Measurements from ENCODE around the gene AGPAT1.
A peak's percentile ranks its signal among the peaks of the same experiment; 100 is the strongest.
"Not testable (repeated sequence)": the region's sequence is repeated elsewhere in the genome, so short reads cannot be mapped to it uniquely, and the experiment has no call there.

The AGPAT1 gene

DNA sequence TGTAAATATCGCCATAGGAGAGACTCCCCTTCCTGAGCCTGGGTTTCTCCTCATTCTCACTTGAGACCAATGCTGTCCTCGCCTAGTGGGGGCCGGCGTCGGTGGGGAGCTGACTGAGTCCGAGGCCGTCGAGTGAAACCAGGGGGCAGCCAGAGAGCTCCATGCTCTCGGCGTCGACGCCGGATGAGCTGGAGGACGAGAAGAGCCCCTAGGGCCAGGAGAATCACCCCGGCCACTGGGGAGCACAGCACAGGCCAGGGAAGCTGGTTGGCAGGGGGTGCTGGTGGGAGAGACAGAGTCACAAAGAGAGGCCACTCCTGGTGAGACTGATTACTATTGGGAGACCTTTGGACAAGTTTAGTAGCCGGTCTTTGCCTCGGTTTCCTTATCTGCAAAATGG, 23.0 kb upstream of the AGPAT1 start:
- DNase-seq (ENCODE audit: low spot score), result no peak

DNA sequence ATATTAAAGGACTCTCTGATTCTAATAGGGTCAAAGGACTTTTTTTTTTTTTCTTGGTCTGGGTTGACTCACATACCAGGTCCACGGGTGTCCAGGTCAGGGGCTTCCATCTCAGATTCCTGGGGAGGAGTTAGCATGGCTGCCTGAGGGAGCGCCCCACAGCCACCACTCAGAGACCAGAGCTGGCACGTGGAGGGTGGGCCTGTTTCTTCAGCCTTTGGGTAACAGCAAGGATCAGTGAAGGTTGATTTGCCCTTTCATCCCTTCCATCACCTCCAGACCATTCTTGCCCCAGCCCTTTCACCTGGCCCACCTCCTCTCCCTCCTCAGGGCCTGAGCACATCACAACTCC, 22.4 kb upstream of the AGPAT1 start:
- no peak for DNase-seq (ENCODE audit: low spot score)

DNA sequence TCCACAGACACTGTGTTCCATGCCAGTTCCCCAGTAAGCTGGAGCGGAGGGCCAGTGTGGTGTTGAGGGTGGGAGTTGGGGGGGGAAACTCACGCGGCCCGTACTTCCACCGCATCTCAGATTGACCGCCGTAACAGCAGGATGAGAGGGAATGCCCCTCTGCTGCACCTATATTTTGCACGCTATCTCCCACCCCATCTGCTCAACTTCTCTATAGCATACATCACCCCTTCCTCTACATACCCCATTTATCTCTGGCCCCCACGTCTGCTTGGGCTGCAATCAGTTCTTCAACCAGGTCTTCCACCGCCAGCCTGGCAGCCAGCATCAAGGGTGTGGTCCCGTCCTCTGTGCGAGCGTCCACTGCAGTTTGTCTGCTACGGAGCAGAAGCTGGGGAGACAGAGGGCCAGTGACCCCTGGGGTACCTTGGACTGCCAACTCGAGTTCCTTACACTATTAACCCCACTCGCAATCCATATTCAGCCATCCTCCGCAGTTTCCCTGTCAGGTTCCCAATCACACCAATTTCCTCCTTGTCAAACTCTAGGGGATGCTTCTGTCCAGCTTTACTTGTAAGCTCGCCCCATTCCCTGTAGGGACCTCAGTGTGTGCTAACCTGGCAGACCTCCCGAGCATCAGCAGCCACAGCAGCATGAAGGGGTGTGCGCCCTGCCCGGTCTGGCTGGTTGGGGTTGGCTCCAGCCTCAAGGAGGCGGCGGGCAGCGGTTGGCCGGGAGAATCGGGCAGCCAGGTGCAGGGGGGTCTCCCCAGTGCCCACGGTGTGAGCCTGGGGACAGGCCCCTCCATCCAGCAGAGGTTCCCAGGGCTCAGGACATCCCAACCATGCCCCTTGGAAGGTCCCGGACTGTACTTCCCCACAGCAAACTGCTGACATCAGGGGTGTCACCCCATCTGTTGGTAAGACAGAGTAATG, 21.1 kb upstream of the AGPAT1 start:
- DNase-seq (ENCODE audit: low spot score), result no peak

DNA sequence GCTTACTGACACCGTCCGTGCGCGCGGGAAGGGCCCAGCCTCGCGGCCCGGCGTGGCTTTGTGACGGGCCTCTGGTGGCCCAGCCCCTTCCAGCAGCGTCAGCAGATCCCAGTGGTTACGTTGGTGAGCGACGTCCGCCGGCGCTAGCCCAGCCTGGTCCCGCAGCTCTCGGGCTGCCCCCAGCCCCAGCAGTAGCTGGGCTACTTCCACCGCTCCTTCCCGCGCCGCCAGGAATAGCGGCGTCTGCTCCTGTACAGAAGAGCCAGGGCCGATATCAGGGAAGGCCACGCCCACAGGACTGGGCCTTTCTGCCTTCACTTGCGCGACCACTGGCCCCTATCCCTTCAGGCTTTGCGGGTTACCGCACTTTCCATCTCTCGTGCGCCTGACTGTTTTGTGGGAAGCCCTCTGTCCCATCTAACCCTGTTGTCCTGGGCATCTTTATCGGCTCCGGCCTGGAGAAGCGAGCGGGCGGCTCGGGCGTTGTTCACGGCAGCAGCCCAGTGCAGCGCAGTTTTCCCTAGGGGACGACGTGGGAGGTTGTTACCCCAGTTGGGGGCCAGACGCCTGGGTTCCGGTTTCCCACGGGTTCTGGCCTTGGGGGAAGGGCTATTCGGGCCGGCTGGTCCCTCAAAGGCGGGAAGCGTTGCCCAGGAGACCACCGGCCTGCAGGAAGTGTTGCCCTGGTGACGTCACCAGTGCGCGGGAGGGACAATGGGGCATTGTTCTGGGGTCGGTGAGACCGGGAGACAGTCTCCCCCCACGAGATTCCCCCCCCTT, 20.2 kb upstream of the AGPAT1 start:
- peak; percentile 76 for DNase-seq (ENCODE audit: low spot score)

DNA sequence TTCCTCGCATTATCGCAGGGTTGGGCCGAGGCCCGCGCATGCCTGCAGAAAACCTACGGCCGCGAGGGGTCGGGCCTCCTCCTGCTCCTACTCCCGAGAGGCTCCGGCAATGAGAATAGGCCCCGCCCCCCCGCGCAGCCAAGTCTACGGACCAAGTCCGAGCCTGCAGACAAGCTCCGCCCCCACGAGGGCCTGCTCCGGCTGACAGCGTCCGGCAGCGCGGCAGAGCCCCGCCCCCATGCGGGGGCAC, 19.7 kb upstream of the AGPAT1 start:
- DNase-seq (ENCODE audit: low spot score), result peak; percentile 98

DNA sequence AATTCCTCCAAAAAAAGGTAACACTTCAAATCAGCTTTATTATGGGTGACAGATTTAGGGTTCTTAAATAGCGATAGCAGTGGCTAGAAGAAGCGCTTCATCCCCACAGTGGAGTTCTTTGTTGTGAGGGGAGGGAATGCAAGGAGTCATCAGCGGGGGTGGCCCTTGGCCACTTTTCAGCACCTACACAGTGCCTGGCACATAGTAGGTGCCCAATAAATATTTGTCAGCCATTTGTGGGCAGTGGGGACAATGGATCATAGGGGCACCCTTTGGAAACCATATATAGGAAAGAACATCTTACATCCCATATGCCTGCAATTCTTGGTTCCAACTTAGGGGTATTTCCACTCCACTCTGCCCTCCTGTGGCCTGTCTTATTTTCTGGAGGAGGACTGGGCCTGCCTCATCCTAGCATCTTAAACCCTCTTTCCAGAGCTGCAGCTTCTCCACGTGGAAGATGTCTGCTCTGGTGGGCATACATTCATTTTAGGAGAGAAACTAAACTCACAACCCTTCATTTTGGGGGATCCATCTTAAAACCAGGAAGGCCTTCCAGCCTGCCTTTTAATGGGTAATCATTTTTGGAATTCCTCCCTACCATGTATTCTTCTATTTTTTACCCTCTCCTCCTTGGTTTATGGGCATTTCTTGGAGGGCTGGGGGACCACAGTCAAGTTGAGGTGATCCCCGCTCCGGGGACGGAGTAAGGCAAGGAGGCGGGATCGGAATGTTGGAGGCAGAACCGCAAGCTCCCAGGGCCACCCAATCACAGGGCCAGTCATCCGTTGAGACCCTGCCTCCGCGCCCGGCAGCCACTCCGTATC, 19.2 kb upstream of the AGPAT1 start:
- peak; percentile 50 for DNase-seq (ENCODE audit: low spot score)

DNA sequence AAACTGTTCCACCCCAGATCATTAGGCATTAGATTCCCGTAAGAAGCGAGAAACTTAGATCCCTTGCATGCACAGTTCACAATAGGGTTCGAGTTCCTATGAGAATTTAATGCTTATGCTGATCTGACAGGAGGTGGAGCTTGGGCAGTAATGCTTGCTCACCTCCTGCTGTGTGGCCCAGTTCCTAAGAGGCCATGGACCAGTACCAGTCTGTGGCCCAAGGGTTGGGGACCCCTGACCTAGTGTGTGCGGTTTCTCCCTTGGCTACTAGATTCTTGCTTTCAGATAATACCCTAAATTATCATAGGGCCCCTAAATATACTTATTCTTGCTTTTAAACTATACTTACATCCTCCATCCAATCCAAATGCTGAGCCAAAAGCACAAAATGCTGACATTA, 18.5 kb upstream of the AGPAT1 start:
- no peak for DNase-seq (ENCODE audit: low spot score)

DNA sequence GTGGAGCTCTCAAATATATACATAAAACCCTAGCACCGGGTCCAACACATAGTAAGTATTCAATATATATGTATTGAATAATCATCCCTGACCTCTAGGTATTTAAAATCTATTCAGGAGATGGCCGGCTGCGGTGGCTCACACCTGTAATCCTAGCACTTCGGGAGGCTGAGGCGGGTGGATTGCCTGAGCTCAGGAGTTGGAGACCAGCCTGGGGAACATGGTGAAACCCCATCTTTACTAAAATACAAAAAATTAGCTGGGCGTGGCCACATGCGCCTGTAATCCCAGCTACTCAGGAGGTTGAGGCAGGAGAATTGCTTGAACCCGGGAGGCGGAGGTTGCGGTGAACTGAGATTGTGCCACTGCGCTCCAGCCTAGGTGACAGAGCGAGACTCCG, 17.2 kb upstream of the AGPAT1 start:
- DNase-seq (ENCODE audit: low spot score), result not testable (repeated sequence)

DNA sequence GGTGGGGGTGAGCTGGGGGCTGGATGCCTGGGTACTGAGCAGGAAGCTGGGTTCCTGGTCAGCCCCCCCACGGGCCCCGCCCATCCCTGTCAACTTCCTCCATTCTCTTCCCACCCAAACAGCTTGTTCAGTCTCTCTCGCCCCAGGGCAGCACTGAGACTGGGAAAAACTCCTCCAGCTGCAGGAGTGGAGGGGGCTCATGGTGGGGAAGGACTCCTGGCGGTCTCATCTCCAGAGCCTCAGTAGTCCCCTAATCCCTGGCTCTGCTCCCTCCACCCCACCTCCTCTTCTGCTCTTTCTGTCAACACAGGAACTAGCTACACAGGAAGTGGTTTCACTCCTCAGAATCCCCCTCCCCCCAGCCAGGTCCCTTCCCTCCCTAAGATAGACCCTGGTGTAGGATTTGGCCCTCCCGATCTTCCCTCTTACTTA, 16.7 kb upstream of the AGPAT1 start, which contains the start of gene GPSM3:
GPSM3 (minus strand) TSS at position 36 of the 432 bp plus-strand sequence. CDS start 130 bp downstream, outside the sequence.
- DNase-seq (ENCODE audit: low spot score), result peak; percentile 47

DNA sequence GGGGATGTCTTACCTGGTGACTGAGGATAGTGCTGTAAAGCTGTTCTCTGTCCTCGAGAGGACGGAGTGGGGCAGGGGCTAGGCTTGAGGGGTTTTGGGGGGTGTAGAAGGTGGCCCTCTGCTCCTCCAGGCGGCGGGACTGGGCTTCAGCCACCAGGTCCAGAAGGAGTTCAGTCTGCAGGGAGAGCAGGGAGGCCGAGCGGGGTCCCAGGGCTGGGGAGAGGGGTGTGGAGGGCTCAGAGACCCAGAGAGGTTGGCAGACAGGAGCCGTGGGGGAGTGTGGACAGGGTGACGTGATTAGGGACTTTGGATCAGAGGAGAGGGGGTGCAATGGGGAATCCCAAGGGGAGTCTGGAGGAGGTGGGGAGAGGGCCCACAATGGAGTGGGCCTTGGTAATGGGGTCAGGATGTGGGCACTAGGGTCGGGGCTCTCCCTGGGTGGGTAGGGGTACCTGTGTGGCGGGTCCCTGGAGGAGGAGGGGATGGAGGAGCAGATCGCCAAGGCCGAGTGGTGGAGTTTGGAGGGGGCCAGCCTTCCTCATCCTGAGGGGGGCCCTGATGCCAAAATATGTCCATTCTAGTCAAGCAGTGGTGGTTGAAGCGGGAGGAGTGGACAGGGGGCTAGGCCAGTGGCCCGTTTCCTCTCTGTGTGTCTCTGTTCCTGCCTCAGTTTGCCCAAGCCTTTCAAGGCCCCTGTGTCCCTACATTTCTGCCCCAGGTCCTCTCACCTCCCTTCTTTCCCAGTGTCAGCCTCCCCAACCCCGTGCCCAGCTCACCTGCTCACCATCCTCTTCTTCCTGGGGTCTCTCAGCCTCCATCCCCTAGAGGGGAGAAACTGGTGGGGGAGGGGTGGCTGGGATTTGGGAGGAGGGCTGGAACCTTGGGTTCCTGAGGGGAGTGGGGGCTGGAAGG, 16.1 kb upstream of the AGPAT1 start:
- no peak for DNase-seq (ENCODE audit: low spot score)

DNA sequence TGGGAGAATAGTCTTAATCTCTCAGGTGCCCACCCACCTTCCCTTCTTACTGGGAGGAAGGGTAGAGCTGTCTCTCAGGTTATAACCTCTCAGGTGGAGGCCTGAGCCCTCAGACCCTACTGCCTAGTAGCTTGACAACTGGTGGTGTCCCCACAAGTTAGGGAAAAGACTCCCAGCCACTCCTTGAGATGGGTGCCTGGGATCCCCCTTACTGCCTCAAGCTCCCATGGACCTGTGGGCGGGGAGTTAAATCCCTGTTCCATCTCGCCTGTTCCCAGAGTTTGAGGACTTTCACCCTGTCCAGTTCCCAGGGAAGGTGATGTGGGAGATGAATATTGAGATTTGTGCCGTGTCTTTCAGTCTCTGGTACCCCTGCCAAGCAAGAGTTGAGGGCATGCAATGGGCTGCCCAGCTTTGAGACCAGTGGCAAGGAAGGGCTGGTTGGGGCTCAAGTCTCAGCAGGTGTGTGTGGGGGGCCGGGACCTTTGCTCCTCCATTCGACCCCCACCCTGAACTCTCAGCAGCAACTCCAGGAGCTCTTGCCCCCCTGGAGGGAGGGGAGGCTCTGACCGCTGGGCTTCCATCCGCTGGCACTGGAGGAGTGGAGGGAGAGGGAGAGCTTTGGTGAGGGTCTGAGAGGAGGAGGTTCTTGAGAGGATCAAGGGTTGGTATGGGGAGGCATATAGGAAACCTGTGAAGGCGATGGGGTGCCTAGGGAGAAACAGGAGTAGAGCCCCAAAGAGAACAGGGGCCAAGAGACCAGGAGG, 15.2 kb upstream of the AGPAT1 start:
- no peak for DNase-seq (ENCODE audit: low spot score)

DNA sequence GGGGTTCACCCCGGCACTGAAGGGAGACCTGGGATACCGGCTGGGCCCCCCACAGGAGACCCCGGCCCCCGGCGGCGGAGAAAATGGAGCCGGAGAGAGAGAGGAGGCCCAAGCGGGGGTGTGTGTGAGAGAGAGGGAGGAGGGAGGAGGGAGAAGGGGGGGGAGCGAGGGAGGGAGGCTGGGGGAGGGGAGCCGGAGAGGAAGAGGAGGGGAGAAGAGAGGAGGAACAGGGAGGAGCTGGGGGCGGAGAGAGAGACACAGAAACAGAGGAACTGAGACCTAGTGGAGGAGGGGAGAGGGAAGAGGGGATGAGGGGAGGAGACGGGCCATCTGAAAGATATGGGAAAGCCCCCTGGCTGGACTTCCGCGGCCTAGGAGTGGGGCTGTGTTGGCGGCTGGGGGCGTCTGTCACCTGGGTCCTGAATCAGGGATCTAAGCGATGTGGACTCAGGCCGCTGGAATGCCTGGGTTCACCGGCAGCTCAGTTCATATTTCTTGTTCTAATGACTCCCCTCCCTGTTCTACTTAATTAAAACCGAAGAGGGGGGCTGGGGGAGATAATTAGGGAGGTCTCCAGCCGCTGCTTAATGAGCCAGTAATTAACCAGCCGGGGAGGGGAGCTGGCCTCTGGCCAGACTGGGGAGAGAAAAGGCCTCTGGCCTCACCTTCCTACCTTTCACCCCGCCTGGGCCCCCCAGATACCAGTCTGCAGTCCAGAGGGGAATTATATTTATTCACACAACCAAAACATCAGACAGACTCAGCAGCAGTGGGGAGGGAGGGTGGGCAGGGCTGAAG, 14.4 kb upstream of the AGPAT1 start, which contains the start of gene PBX2:
PBX2 (minus strand) TSS at position 149 of the 798 bp plus-strand sequence. CDS start 287 bp downstream, outside the sequence.
- DNase-seq (ENCODE audit: low spot score), result peak; percentile 86

DNA sequence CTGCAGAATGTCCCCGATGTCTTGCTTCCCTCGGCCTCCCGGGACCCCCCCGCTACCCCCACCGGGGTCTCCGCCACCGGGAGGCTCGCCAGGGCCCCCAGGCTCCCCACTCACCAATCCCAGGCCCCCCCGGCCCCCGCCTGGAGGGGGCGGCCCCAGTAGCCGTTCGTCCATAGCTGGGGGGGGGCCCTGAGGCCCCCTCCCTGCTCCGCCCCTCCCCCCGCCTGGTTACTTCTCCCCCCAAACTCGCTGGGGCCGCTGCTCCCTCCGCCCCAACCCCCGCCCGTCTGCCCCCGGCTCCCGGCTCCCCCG, 13.8 kb upstream of the AGPAT1 start:
- peak; percentile 24 for DNase-seq (ENCODE audit: low spot score)

DNA sequence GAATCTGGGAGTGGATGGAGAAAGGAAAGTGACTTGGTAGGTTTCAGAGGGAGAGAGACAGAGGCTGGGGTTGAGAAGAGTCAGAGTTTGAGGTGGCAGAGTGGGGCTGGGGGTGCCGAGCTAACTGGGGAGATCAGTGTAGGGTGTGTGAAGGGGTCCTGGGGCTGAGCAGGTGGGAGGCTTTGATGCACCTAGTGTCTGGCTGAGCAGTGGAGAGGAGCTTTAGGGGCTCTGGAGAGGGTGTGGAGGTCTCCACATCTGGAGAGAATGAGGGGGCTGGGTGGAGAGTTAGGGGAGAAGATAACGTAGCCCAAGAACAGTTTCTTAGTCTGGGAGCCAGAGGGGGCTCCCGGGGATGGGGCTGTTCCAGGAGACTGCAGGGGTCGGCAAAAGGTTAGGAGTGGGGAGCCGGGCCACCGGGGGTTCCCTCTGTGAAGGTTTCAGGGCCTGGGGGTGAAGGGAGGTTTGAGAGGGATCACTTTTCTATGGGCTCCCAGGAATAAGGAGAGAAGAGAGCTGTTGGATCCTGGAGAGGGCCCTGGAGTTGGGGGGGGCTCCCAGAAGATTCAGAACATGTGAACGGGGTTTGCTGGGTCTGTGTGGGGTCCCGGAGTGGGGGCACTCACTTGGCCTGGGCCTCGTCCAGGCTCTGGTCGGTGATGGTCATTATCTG, 13.3 kb upstream of the AGPAT1 start:
- DNase-seq (ENCODE audit: low spot score), result no peak

DNA sequence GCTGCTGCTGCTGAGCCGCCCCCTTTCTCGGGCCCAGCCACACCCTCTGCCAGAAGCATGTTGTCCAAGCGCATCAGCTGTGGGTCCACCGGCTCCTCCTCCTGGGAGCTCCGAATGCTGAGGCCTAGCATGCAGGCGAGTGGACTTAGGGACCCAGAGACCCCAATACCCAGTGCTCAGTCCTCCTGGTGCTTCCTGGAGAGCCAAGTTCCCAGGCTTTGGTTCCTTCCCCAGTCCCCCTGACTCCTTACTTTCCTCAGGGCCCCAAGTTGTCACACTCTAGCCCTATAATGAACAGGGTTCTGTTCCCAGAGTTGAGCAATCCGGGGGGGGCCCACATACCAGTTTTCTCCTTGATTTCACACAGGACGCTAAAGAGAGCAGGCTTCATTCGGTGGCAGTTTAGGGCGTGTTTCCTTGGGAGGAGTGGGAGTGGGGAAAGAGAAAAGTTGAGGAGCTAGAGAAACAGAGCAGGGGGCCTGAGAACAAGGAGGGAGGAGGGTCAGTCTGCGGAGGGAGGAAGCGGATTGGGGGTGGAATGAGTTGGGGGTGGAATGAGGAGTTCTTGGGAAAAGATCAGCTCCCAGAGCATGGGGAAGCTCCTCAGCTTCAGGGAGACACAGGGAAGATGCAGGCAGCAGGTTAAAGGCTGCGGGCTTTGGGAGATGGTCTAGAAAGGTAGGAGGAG, 12.6 kb upstream of the AGPAT1 start:
- DNase-seq (ENCODE audit: low spot score), result no peak

DNA sequence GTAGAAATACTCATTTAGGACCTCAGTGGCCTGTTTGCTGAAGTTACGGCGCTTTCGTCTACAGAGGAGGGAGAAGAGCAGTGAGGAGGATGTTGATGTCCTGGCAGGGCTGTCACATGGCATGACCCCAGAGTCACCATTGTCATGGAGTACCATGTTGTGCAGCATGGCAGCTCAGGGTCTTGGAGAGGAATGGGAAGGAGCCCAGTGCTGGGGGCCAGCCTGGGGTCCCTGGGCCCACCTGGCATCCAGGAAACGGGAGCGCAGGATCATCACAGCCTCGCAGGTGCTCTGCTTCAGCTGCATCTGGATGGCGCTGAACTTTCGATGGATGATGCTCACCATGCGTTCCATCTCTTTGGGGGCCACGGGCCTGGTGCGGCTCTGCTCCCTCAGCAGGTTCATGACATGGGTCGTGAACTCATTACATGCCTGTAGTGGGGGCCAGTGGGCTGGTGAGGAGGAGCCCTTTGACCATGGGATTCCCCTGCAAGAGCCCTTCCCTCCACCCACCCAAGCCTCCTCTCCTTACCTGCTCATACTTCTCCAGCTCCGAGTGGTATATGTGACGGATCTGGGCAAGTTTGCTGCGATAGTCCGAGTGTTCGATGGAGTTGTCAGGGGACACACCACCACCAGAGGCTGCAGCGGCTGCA, 12.0 kb upstream of the AGPAT1 start:
- not testable (repeated sequence) for DNase-seq (ENCODE audit: low spot score)

DNA sequence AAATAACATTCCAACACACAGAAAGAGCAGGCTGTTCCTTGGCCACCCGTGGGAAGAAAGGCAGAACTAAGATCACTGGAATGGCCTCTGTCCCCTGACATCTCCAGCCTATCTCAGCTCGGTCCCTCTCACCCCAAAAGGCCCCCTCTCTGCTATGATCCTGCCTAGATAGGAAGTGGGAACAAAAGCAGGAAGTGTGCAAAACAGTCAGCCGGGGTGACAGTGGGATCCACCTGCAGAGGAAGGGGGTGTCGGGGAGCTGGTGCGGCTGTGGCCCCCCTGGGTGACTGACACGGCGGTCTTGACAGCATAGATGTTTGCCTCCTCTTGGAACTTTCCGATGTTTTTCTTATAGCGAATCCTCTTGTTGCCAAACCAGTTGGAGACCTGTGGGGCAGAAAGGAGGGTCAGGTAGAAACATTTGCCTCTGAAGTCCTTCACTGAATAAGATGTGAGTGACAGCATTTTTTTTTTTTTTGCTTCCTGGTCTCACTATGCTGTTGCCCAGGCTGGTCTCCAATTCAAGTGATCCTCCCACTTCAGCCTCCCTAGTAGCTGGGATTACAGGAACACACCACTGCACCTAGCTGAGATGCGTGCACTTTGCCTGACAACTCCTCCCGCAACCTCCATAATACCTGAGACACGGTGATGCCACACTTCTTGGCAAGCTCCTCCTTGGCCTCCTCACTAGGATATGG, 11.3 kb upstream of the AGPAT1 start:
- no peak for DNase-seq (ENCODE audit: low spot score)

Data from GM03348 (cell line).